DMS114 treated with DMSO at 0.1 percent for 48 hours (cell line): ENCODE measurements around the gene CLEC18A.
"Not testable (repeated sequence)": the region's sequence is repeated elsewhere in the genome, so short reads cannot be mapped to it uniquely, and the experiment has no call there.

Experiments
- DNase-seq: peaks from one replicate; lab custom pipeline; 2025; ENCODE audit not compliant: unreplicated experiment; lab: John Stamatoyannopoulos, UW

CLEC18A gene

DNA sequence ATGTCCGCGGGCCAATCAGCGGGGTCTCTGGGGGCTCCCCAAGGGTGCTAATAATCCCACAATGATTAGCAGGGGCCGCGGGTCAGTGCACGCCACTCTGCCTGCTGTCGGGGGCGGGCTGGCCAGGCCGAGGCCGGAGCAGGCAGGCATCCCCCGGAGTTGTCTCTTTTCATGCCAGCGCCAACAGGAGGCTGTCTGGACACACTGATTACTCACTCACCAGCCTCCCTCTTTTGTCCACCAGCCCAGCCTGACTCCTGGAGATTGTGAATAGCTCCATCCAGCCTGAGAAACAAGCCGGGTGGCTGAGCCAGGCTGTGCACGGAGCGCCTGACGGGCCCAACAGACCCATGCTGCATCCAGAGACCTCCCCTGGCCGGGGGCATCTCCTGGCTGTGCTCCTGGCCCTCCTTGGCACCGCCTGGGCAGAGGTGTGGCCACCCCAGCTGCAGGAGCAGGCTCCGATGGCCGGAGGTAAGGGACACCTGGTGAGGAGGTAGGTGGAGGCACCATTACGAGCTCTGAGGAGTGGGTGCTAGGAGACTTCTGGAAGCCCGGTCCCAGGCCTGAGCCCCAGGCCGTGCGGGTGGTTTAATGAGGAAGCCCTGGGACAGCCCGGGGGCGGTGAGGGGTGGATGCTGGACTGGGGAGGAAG is at the start of gene CLEC18A:
Gene CLEC18A, plus strand, starts transcription at position 318 of the 655 bp plus-strand sequence. Its CDS starts 33 bp downstream, at position 351.
- not testable (repeated sequence) for DNase-seq

DNA sequence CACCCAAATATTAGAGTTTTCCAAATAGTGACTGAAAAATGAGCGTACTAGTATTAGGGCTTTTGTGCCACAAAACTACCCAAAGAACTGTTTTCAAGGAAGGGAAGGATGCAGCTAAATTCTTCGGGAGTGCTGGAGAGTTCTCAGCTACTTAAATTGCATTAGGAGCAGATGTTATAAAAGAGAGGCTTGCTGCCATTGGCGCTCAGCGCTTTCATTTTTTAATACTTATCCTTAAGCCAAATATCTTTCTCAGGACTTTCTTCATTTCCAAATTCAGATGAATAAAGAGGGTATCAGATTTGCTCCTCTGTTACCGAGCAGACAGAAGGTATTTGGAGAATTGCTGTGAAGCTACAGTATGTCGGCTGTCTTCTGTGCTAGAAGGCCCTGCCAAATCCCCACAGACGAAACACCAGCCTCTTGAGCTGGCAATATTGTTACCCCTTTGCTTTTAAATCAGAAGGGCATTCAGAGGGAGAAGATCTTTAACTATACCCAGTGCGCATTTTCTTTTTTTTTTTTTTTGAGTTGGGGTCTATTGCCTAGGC is 47.2 kb upstream of the CLEC18A start:
- DNase-seq: no peak

- no peak for DNase-seq
These were observed 46.5 kb upstream of the CLEC18A start for GRCh38 chr16:69904495-69905170.

DNA sequence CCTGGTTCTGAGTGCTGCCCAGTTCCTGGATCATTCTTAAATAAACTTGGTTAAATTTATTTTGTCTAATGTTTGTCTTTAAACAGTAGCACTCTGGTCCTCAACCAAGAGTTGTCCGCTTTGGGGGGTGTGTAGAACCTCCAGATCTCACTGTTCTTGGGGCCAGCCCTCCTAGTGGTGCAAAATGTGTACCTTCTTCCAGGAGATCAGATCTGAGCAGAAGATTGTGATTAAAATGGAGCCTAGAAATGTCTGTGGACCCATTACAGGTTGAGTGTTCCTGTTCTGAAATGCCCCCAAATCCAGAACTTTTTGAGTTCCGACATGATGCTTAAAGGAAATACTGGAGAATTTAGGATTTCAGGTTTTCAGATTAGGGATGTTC is 46.0 kb upstream of the CLEC18A start:
- no peak for DNase-seq

DNA sequence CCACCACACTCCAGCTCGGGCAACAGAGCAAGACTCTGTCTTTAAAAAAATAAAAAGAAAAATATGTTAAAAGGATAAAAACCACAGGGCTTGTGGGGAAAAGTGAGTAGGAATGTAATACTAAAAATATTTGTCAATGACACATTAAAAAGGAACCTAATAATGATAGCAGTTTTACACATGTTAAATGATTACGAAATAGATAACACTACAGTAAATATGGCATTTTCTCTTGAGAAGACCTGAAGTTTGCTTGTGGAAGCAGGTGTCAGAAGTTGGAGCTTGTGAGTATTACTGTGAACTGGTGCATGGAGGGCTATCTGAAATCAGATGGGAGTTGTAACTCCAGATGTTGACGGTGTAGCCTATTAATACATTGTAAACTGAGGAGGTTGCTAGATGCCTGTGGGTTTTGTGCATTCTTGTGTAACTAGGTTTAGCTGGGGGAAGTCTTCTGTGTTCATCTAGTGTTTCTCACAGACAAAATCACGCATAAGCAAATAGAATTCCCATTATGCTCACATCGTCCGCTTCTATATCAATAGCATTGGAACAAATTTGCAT is 44.2 kb upstream of the CLEC18A start:
- no peak for DNase-seq

DNA sequence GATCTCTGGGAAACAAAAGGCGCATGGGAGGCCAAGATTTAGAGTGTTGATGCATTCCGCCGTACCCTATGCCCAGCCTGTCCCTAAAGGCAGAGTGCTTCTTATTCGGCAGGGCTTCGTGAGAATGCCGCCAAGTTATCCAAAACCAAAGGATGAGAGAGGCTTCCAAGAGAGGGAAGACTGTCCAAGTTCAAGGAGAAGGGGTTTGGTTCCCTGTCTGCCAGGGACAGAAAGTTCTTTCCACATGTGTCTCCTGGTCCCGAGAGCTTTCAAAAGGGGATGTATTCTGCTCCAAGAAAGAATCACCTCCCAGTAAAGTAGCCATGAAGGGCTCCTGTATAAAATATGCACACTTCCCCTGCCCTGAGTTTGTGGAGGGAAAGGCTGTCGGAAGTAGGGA is 42.1 kb upstream of the CLEC18A start:
- DNase-seq: no peak

GRCh38 chr16:69909760-69910159 is 41.4 kb upstream of the CLEC18A start:
- DNase-seq: no peak

GRCh38 chr16:69910964-69911363 is 40.2 kb upstream of the CLEC18A start:
- DNase-seq: no peak

DNA sequence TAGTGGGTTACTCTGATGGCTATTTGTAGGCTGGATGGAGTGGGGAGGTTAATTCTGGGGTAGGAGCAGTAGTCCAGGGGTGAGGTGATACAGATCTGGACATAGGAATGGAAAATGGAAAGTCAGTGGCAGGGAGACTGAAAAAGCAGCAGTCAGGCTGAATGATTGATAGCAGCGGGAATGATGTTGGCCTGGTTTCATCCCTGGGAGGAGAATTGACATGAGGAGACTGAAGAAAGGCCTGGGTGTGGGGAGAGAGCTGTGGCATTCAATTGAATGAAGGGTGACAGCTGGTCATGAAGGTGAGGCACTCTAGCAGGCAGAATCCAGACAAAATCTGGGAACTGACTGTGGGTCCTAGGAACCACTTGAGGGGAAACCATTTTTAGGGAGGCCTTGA is 34.7 kb upstream of the CLEC18A start:
- DNase-seq: no peak

DNA sequence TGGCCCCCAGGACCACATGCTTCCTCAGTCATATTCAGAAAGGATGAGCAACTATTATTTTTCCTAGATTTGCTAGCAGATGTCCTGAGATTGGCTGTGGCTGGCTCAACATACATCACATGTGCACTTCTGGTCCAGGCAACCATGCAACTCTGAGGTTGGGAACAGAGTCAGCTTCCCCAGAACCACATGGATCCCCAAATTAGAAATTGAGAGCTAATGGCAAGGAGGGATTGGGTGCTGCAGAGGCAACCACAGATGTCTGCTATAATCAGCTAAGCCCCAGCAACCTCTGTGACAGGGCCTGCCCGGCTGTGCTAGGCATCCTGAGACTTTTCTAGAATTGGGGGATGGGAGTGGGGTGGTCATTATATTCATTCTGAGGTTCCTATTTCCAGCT is 33.8 kb upstream of the CLEC18A start:
- DNase-seq: no peak

- no peak for DNase-seq
These were observed 33.4 kb upstream of the CLEC18A start for GRCh38 chr16:69917739-69918138.

- DNase-seq: no peak
These were observed 32.9 kb upstream of the CLEC18A start for GRCh38 chr16:69918241-69918640.

GRCh38 chr16:69921127-69921526 is 30.0 kb upstream of the CLEC18A start:
- DNase-seq: no peak

DNA sequence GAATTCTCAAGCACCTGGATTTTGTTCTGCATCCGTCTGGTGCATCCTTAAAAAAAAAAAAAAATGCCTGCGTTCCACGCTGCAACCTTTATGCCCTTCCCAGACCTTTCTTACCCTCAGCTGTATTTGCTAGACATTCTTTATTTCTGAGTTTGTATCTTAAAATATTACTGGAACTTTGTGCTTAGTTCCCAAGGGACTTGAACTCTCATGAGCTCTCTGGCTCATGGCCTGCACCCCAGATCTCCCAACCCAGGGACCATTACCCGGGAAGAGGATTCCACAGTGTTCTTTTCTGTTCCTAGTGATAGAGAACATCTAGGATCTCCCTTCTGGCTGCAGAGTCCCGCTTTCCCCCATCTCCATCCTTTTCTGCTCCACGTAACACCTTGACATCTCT is 28.9 kb upstream of the CLEC18A start:
- DNase-seq: no peak

- no peak for DNase-seq
These were observed 26.9 kb upstream of the CLEC18A start for GRCh38 chr16:69924041-69924775.

- DNase-seq: no peak
These were observed 26.4 kb upstream of the CLEC18A start for GRCh38 chr16:69924777-69925191.

DNA sequence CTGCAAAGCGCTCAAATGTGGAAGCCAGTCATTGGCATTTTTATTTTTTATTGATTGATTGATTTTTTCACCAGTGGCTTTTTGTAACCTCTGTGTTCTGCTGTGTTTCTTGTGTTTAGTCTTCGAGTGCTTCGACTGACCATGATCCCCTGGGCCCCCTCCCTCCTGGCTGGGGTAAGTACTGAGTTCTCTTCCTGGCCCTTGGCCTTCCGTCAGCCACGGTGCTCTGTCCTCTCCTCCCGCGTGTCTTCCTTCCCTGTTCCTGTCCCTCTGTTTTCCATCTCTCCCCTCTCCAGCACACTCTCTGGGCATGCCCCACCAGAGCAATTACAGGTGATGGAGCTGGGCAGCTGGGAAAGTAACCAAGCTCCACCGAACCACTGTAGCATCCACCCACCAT is 25.8 kb upstream of the CLEC18A start:
- no peak for DNase-seq

GRCh38 chr16:69926241-69926640 is 24.9 kb upstream of the CLEC18A start:
- no peak for DNase-seq

DNA sequence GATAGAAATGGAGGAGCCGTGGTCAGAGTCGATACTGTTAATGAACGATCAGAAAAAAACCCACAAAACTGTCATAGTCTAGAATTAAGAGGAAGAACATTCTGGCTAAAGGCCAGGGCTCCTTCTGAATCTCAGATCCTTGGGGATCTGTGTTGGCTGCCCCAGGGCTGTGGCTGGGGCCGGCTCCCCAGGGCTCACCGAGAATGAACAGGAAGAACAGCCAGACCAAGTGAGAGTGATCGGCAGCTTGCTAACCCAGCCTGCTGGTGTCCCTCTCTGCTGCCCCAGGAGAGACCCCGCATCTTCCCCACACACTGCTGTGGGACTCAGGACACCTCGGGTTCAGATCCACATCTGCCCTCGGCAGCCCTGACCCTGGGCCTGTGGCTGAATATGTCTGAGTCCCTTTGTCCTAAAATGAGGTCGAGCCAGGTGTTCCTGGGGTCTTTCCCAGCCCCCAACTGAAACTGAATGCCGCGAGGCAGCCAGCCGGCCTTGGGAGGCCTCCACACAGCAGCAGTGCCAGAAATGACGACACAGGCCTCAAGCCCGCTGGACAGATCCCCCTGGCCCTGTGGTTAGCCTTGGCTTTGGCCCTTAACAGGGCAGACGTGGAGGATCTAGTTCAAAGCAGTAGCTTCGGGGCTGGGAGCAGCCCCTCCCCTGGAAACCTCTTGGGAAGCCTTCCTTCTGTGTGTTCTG is 23.9 kb upstream of the CLEC18A start:
- no peak for DNase-seq

GRCh38 chr16:69928856-69929400 is 22.2 kb upstream of the CLEC18A start:
- DNase-seq: no peak

GRCh38 chr16:69929480-69929879 is 21.7 kb upstream of the CLEC18A start:
- DNase-seq: no peak
